Breast epithelium (tissue), 3 donors: ENCODE data around the gene C19orf73.

Source experiments
- CTCF ChIP-seq, 3 donors: fragments of 450-650 bp; IDR thresholded peaks; one replicate each; pipeline ENCODE4 v1.5.1; 2016 to 2017; ENCODE audit warnings: antibody characterized with exemption in 3 of 3, mild to moderate bottlenecking in 3 of 3, moderate library complexity in 3 of 3
- POLR2AphosphoS5 ChIP-seq, 3 donors: sonication (generic); formaldehyde crosslinking; IDR thresholded peaks; one replicate each; pipeline ENCODE4 v1.6.1; 2017; ENCODE audit warnings: antibody characterized with exemption in 3 of 3

- TF ChIP-seq CTCF (IDR thresholded peaks at IDR 0.05) (no peak), POLR2AphosphoS5 (IDR thresholded peaks at IDR 0.05) (no peak)
Observed at GRCh38 chr19:49092686-49093085, 26.3 kb downstream of the C19orf73 start.
